ENCODE data around the gene HRH4. TPM values are rescaled to one million over a fixed set of nuclear protein-coding genes. Genes with fewer than 3 reads are reported as not detected.

The HRH4 gene
- total RNA-seq, 1 donor from 2014 or later, result not detected

GRCh38 chr18:24466771-24467170, 6.3 kb downstream of the HRH4 start:
- no peak for DNase-seq (ENCODE audit: low spot score)

- DNase-seq (ENCODE audit: low spot score), result no peak
Observed at GRCh38 chr18:24470022-24470618, 9.7 kb downstream of the HRH4 start.

- DNase-seq (ENCODE audit: low spot score), result no peak
Observed at GRCh38 chr18:24470805-24471204, 10.4 kb downstream of the HRH4 start.

- no peak for DNase-seq (ENCODE audit: low spot score)
Observed at GRCh38 chr18:24472591-24472990, 12.2 kb downstream of the HRH4 start.

GRCh38 chr18:24474406-24474805, 14.0 kb downstream of the HRH4 start:
- no peak for DNase-seq (ENCODE audit: low spot score)

GRCh38 chr18:24475926-24476589, 15.6 kb downstream of the HRH4 start:
- no peak for DNase-seq (ENCODE audit: low spot score)

- no peak for DNase-seq (ENCODE audit: low spot score)
Observed at GRCh38 chr18:24479371-24479770, 18.9 kb downstream of the HRH4 start.

- DNase-seq (ENCODE audit: low spot score), result no peak
Observed at GRCh38 chr18:24482821-24483220, 22.4 kb downstream of the HRH4 start.

GRCh38 chr18:24485681-24486080, 25.2 kb downstream of the HRH4 start:
- DNase-seq (ENCODE audit: low spot score), result no peak

- no peak for DNase-seq (ENCODE audit: low spot score)
Observed at GRCh38 chr18:24486684-24487083, 26.2 kb downstream of the HRH4 start.

- DNase-seq (ENCODE audit: low spot score), result no peak
Observed at GRCh38 chr18:24488824-24489493, 28.5 kb downstream of the HRH4 start.

- no peak for DNase-seq (ENCODE audit: low spot score)
Observed at GRCh38 chr18:24490539-24490938, 30.1 kb downstream of the HRH4 start.

GRCh38 chr18:24491927-24492834, 31.7 kb downstream of the HRH4 start:
- no peak for DNase-seq (ENCODE audit: low spot score)

GRCh38 chr18:24494586-24494985, 34.1 kb downstream of the HRH4 start:
- DNase-seq (ENCODE audit: low spot score), result no peak

GRCh38 chr18:24497031-24497754, 36.8 kb downstream of the HRH4 start:
- DNase-seq (ENCODE audit: low spot score), result no peak

- DNase-seq (ENCODE audit: low spot score), result no peak
Observed at GRCh38 chr18:24499814-24500213, 39.4 kb downstream of the HRH4 start.

- DNase-seq (ENCODE audit: low spot score), result no peak
Observed at GRCh38 chr18:24500217-24500616, 39.8 kb downstream of the HRH4 start.

GRCh38 chr18:24500766-24501165, 40.3 kb downstream of the HRH4 start:
- DNase-seq (ENCODE audit: low spot score), result no peak

GRCh38 chr18:24502667-24503523, 42.5 kb downstream of the HRH4 start:
- DNase-seq (ENCODE audit: low spot score), result no peak

GRCh38 chr18:24504401-24504800, 44.0 kb downstream of the HRH4 start:
- no peak for DNase-seq (ENCODE audit: low spot score)

- no peak for DNase-seq (ENCODE audit: low spot score)
Observed at GRCh38 chr18:24506175-24506574, 45.7 kb downstream of the HRH4 start.

Measured in ureter (tissue), 1 donor.